ENCODE measurements around the gene TLCD1. TPM values are rescaled to one million over a fixed set of nuclear protein-coding genes. Genes with fewer than 3 reads are reported as not detected.

The TLCD1 gene
- total and polyA plus RNA-seq, 2 of the 8 experiments (the other 6 are each of a cell fraction or from before 2014, with no cell fraction given), result 40.7 to 128 TPM

- FAIRE-seq (no peak), DNase-seq (ENCODE audit: low read depth in 1 of 2, low spot score in 2 of 2) (peak in 1 of 2 experiments; percentile 84)
- no peak overlapping the region for H2BK120ac ChIP-seq (replicated peaks; ENCODE audit: low read depth, low read length)
- no peak overlapping the region for H3K56ac ChIP-seq (replicated peaks; ENCODE audit: insufficient read length, low read depth, low read length)
- H3K9me3 ChIP-seq (ENCODE audit: insufficient read depth in 2 of 2, low read depth in 1 of 2, low read length in 1 of 2), result no peaks in the 10 kb centered on the region
- H3K4me2 ChIP-seq (ENCODE audit: insufficient read depth in 1 of 2, low read depth in 2 of 2, low read length in 2 of 2), result no peak overlapping the region
- no peak overlapping the region for H3K27ac ChIP-seq (ENCODE audit: low read depth, low read length)
- H4K20me1 ChIP-seq (replicated peaks in 1 of 2; ENCODE audit: control insufficient read depth in 1 of 2, insufficient read depth in 2 of 2, low read length in 2 of 2), result no peaks in the 10 kb centered on the region
- no peak overlapping the region for H3K4me3 ChIP-seq (ENCODE audit: extremely low read depth in 1 of 4, insufficient read depth in 2 of 4, low read depth in 3 of 4, low read length in 4 of 4)
- H3K18ac ChIP-seq (ENCODE audit: extremely low read depth, low read length), result no peak overlapping the region
- H4K8ac ChIP-seq (ENCODE audit: extremely low read depth, insufficient read depth, low read length), result no peak overlapping the region
- H2AK5ac ChIP-seq (ENCODE audit: low read depth, low read length), result no peak overlapping the region
- H3K79me2 ChIP-seq (ENCODE audit: control insufficient read depth in 1 of 2, insufficient read depth in 2 of 2, low read length in 2 of 2), result peaks cover 0 to 10% of the 10 kb centered on the region in 2 experiments; a peak in 1 of 4 replicates
- H3K4ac ChIP-seq (replicated peaks; ENCODE audit: insufficient read length, low read depth, low read length), result no peak overlapping the region
- H3K23me2 ChIP-seq (ENCODE audit: low read depth, low read length), result no peaks in the 10 kb centered on the region
- ChIA-PET POLR2A (ENCODE audit: partially characterized antibody) (interaction anchor here (0.7 to 11.4 kb wide), 15 partner anchors 15 to 134 kb away, joined by 3 to 240 read pairs (median 4); partner anchors contain the start of genes FLOT2, TLCD1 and TRAF4), CTCF (ENCODE audit: partially characterized antibody) (interaction anchor here (0.6 to 7.3 kb wide), 56 partner anchors 10 to 1163 kb away, joined by 3 to 134 read pairs (median 7); partner anchors contain the start of genes DHRS13, FAM222B, FLOT2 and NEK8)
- H4K5ac ChIP-seq (ENCODE audit: insufficient read length, low read depth, low read length), result no peak overlapping the region
- H2BK5ac ChIP-seq (ENCODE audit: low read depth, low read length), result peak overlapping the region; percentile 29; the same call in 1 of the 2 replicates
- no peak overlapping the region for H3K23ac ChIP-seq (ENCODE audit: insufficient read length)
- H3K36me3 ChIP-seq (ENCODE audit: control insufficient read depth in 2 of 4, insufficient read depth in 4 of 4, low read length in 3 of 4), result peaks cover 9 to 27% (median 21%) of the 10 kb centered on the region in 4 experiments; a peak in 7 of 8 replicates
- H3K14ac ChIP-seq (ENCODE audit: insufficient read length), result no peak overlapping the region
- no peak overlapping the region for H3K9ac ChIP-seq (replicated peaks in 1 of 4; ENCODE audit: extremely low read depth in 1 of 4, low read depth in 3 of 4, low read length in 3 of 4)
- H3K27me3 ChIP-seq (replicated peaks in 1 of 4; ENCODE audit: control insufficient read depth in 3 of 4, extremely low read depth in 1 of 4, insufficient read depth in 3 of 4, low read length in 3 of 4), result no peaks in the 10 kb centered on the region
- H2BK12ac ChIP-seq (ENCODE audit: low read depth, low read length), result no peak overlapping the region
- peaks cover 2% of the 10 kb centered on the region; the same call in 1 of the 2 replicates for H3K79me1 ChIP-seq (ENCODE audit: low read depth, low read length)
- no peak overlapping the region for H4K91ac ChIP-seq (replicated peaks; ENCODE audit: insufficient read length, low read length)
- H3K4me1 ChIP-seq (replicated peaks in 1 of 4; ENCODE audit: control insufficient read depth in 3 of 4, insufficient read depth in 4 of 4, low read length in 3 of 4), result peaks cover 9 to 25% (median 18%) of the 10 kb centered on the region in 4 experiments
- H2AFZ ChIP-seq (ENCODE audit: low read length), result no peak overlapping the region
- 91% methylated on average over 5 of the region's 5 CpGs; no CpG with 5 or more reads in 1 of the 2 experiments for WGBS, 2 experiments (ENCODE audit: extremely low coverage in 1 of 2, insufficient coverage in 1 of 2, insufficient read length in 1 of 2, insufficient replicate concordance in 2 of 2, low coverage in 1 of 2, low lambda C conversion rate in 2 of 2, missing lambda C conversion rate in 1 of 2)
- H2BK15ac ChIP-seq (ENCODE audit: low read length), result peak overlapping the region; percentile 95; the same call in 1 of the 2 replicates
- H2BK20ac ChIP-seq (ENCODE audit: low read length), result no peak overlapping the region
- TF ChIP-seq EGR1 (IDR thresholded peaks at IDR 0.05; ENCODE audit: borderline replicate concordance, low read depth, low read length) (no peak), TAF1 (IDR thresholded peaks at IDR 0.05; ENCODE audit: low read depth, low read length) (no peak), RNF2 (IDR thresholded peaks at IDR 0.05; ENCODE audit: borderline replicate concordance, low read depth, low read length, missing control alignments, poor library complexity, severe bottlenecking) (no peak), PHF8 (conservative IDR thresholded peaks at IDR 0.05; ENCODE audit: low read depth, low read length) (no peak), USF2 (IDR thresholded peaks at IDR 0.05; ENCODE audit: low read length) (no peak), POLR2A (IDR thresholded peaks at IDR 0.05; ENCODE audit: control extremely low read depth in 1 of 2, low read depth in 2 of 2, low read length in 2 of 2) (no peak), NRF1 (IDR thresholded peaks at IDR 0.05; ENCODE audit: low read depth, low read length) (no peak), ASH2L (IDR thresholded peaks at IDR 0.05; ENCODE audit: low read length) (no peak), CEBPB (IDR thresholded peaks at IDR 0.05; ENCODE audit: low read depth, low read length) (no peak), TBP (IDR thresholded peaks at IDR 0.05; ENCODE audit: low read depth, low read length) (no peak)
These were observed 37.8 kb upstream of the TLCD1 start for GRCh38 chr17:28763804-28764266.
